ENCODE measurements around the gene SEM1.
"Not testable (repeated sequence)": the region's sequence is repeated elsewhere in the genome, so short reads cannot be mapped to it uniquely, and the experiment has no call there.

The SEM1 gene

GRCh38 chr7:96727534-96728088 lies 18.0 kb upstream of the SEM1 start:
- WGBS, 2 experiments (ENCODE audit: insufficient coverage in 2 of 2): 71 to 89% methylated on average over 1 to 2 of the region's 3 CpGs
- Histone ChIP-seq H3K9me3 (ENCODE audit: control insufficient read depth, low read length) (no peaks in the 10 kb centered on the region), H3K27ac (ENCODE audit: low read depth, low read length, severe bottlenecking) (no peak overlapping the region), H3K36me3 (ENCODE audit: control insufficient read depth, insufficient read depth, low read length) (no peaks in the 10 kb centered on the region), H3K4me1 (ENCODE audit: control insufficient read depth, insufficient read depth, low read length, poor library complexity, severe bottlenecking) (no peaks in the 10 kb centered on the region), H3K4me3 (ENCODE audit: extremely low read depth, insufficient read depth, low read length, poor library complexity, severe bottlenecking) (no peak overlapping the region)

GRCh38 chr7:96723622-96724021 lies 14.0 kb upstream of the SEM1 start:
- 75% methylated on average over 1 of the region's 4 CpGs; no CpG with 5 or more reads in 1 of the 2 experiments for WGBS, 2 experiments (ENCODE audit: insufficient coverage in 2 of 2)
- no peaks in the 10 kb centered on the region for H3K9me3 ChIP-seq (ENCODE audit: control insufficient read depth, low read length)
- no peaks in the 10 kb centered on the region for H3K36me3 ChIP-seq (ENCODE audit: control insufficient read depth, insufficient read depth, low read length)
- H3K27ac ChIP-seq (ENCODE audit: low read depth, low read length, severe bottlenecking): no peak overlapping the region
- H3K4me3 ChIP-seq (ENCODE audit: extremely low read depth, insufficient read depth, low read length, poor library complexity, severe bottlenecking): no peak overlapping the region
- H3K4me1 ChIP-seq (ENCODE audit: control insufficient read depth, insufficient read depth, low read length, poor library complexity, severe bottlenecking): no peaks in the 10 kb centered on the region

- not testable (repeated sequence) for H3K27ac ChIP-seq (ENCODE audit: low read depth, low read length, severe bottlenecking)
- 90% methylated on average over 2 of the region's 2 CpGs; no CpG with 5 or more reads in 1 of the 2 experiments for WGBS, 2 experiments (ENCODE audit: insufficient coverage in 2 of 2)
Measured at GRCh38 chr7:96722928-96723327, 13.3 kb upstream of the SEM1 start.

GRCh38 chr7:96720843-96721242 lies 11.2 kb upstream of the SEM1 start:
- H3K4me3 ChIP-seq (ENCODE audit: extremely low read depth, insufficient read depth, low read length, poor library complexity, severe bottlenecking): no peak overlapping the region
- 57 to 83% methylated on average over 1 of the region's 2 CpGs for WGBS, 2 experiments (ENCODE audit: insufficient coverage in 2 of 2)
- H3K36me3 ChIP-seq (ENCODE audit: control insufficient read depth, insufficient read depth, low read length): no peaks in the 10 kb centered on the region
- no peaks in the 10 kb centered on the region for H3K4me1 ChIP-seq (ENCODE audit: control insufficient read depth, insufficient read depth, low read length, poor library complexity, severe bottlenecking)
- H3K27ac ChIP-seq (ENCODE audit: low read depth, low read length, severe bottlenecking): no peak overlapping the region
- H3K9me3 ChIP-seq (ENCODE audit: control insufficient read depth, low read length): no peaks in the 10 kb centered on the region

More at GRCh38 chr7:96722928-96723327, 13.3 kb upstream of the SEM1 start:
- H3K9me3 ChIP-seq (ENCODE audit: control insufficient read depth, low read length); H3K4me1 ChIP-seq (ENCODE audit: control insufficient read depth, insufficient read depth, low read length, poor library complexity, severe bottlenecking); H3K36me3 ChIP-seq (ENCODE audit: control insufficient read depth, insufficient read depth, low read length); H3K4me3 ChIP-seq (ENCODE audit: extremely low read depth, insufficient read depth, low read length, poor library complexity, severe bottlenecking): not testable (repeated sequence)

- Histone ChIP-seq H3K9me3 (ENCODE audit: control insufficient read depth, low read length) (no peaks in the 10 kb centered on the region), H3K4me3 (ENCODE audit: extremely low read depth, insufficient read depth, low read length, poor library complexity, severe bottlenecking) (no peak overlapping the region), H3K4me1 (ENCODE audit: control insufficient read depth, insufficient read depth, low read length, poor library complexity, severe bottlenecking) (no peaks in the 10 kb centered on the region), H3K36me3 (ENCODE audit: control insufficient read depth, insufficient read depth, low read length) (no peaks in the 10 kb centered on the region), H3K27ac (ENCODE audit: low read depth, low read length, severe bottlenecking) (no peak overlapping the region)
- 40% methylated on average over 2 of the region's 4 CpGs; no CpG with 5 or more reads in 1 of the 2 experiments for WGBS, 2 experiments (ENCODE audit: insufficient coverage in 2 of 2)
Measured at GRCh38 chr7:96719164-96719563, 9.5 kb upstream of the SEM1 start.

- Histone ChIP-seq H3K27ac (ENCODE audit: low read depth, low read length, severe bottlenecking) (no peak overlapping the region), H3K9me3 (ENCODE audit: control insufficient read depth, low read length) (no peaks in the 10 kb centered on the region), H3K4me1 (ENCODE audit: control insufficient read depth, insufficient read depth, low read length, poor library complexity, severe bottlenecking) (no peaks in the 10 kb centered on the region), H3K36me3 (ENCODE audit: control insufficient read depth, insufficient read depth, low read length) (no peaks in the 10 kb centered on the region), H3K4me3 (ENCODE audit: extremely low read depth, insufficient read depth, low read length, poor library complexity, severe bottlenecking) (no peak overlapping the region)
- WGBS, 2 experiments (ENCODE audit: insufficient coverage in 2 of 2): no CpG with 5 or more reads among the region's 3 CpGs
Measured at GRCh38 chr7:96718107-96719003, 8.7 kb upstream of the SEM1 start.

- no peak overlapping the region for H3K4me3 ChIP-seq (ENCODE audit: extremely low read depth, insufficient read depth, low read length, poor library complexity, severe bottlenecking)
Measured at GRCh38 chr7:96713037-96713436, 3.4 kb upstream of the SEM1 start.

GRCh38 chr7:96710544-96710943 lies 898 bp upstream of the SEM1 start:
- 86% methylated on average over 1 of the region's 2 CpGs; no CpG with 5 or more reads in 1 of the 2 experiments for WGBS, 2 experiments (ENCODE audit: insufficient coverage in 2 of 2)
- Histone ChIP-seq H3K4me1 (ENCODE audit: control insufficient read depth, insufficient read depth, low read length, poor library complexity, severe bottlenecking) (peaks cover 3% of the 10 kb centered on the region), H3K9me3 (ENCODE audit: control insufficient read depth, low read length) (no peaks in the 10 kb centered on the region), H3K27ac (ENCODE audit: low read depth, low read length, severe bottlenecking) (no peak overlapping the region), H3K4me3 (ENCODE audit: extremely low read depth, insufficient read depth, low read length, poor library complexity, severe bottlenecking) (no peak overlapping the region), H3K36me3 (ENCODE audit: control insufficient read depth, insufficient read depth, low read length) (peaks cover 7% of the 10 kb centered on the region)

More at GRCh38 chr7:96713037-96713436, 3.4 kb upstream of the SEM1 start:
- H3K36me3 ChIP-seq (ENCODE audit: control insufficient read depth, insufficient read depth, low read length): peaks cover 2% of the 10 kb centered on the region
- H3K4me1 ChIP-seq (ENCODE audit: control insufficient read depth, insufficient read depth, low read length, poor library complexity, severe bottlenecking): peaks cover 3% of the 10 kb centered on the region
- H3K9me3 ChIP-seq (ENCODE audit: control insufficient read depth, low read length): no peaks in the 10 kb centered on the region
- WGBS, 2 experiments (ENCODE audit: insufficient coverage in 2 of 2): 79 to 88% methylated on average over 3 of the region's 3 CpGs
- no peak overlapping the region for H3K27ac ChIP-seq (ENCODE audit: low read depth, low read length, severe bottlenecking)

GRCh38 chr7:96708872-96709271 lies 774 bp downstream of the SEM1 start:
- WGBS, 2 experiments (ENCODE audit: insufficient coverage in 2 of 2): 79% methylated on average over 3 of the region's 5 CpGs; no CpG with 5 or more reads in 1 of the 2 experiments
- no peaks in the 10 kb centered on the region for H3K9me3 ChIP-seq (ENCODE audit: control insufficient read depth, low read length)
- peak overlapping the region; percentile 78 for H3K4me3 ChIP-seq (ENCODE audit: extremely low read depth, insufficient read depth, low read length, poor library complexity, severe bottlenecking)
- H3K4me1 ChIP-seq (ENCODE audit: control insufficient read depth, insufficient read depth, low read length, poor library complexity, severe bottlenecking): peaks cover 3% of the 10 kb centered on the region
- peaks cover 12% of the 10 kb centered on the region for H3K36me3 ChIP-seq (ENCODE audit: control insufficient read depth, insufficient read depth, low read length)
- peak overlapping the region; percentile 93 for H3K27ac ChIP-seq (ENCODE audit: low read depth, low read length, severe bottlenecking)

GRCh38 chr7:96707901-96708774 lies 1.5 kb downstream of the SEM1 start:
- H3K36me3 ChIP-seq (ENCODE audit: control insufficient read depth, insufficient read depth, low read length): peaks cover 12% of the 10 kb centered on the region
- no peak overlapping the region for H3K27ac ChIP-seq (ENCODE audit: low read depth, low read length, severe bottlenecking)
- no CpG with 5 or more reads among the region's 4 CpGs for WGBS, 2 experiments (ENCODE audit: insufficient coverage in 2 of 2)

More at GRCh38 chr7:96707901-96708774, 1.5 kb downstream of the SEM1 start:
- peaks cover 3% of the 10 kb centered on the region for H3K4me1 ChIP-seq (ENCODE audit: control insufficient read depth, insufficient read depth, low read length, poor library complexity, severe bottlenecking)
- no peaks in the 10 kb centered on the region for H3K9me3 ChIP-seq (ENCODE audit: control insufficient read depth, low read length)
- peak overlapping the region; percentile 78 for H3K4me3 ChIP-seq (ENCODE audit: extremely low read depth, insufficient read depth, low read length, poor library complexity, severe bottlenecking)
